Upper lobe of left lung (tissue), 6 donors: Measurements from ENCODE around the gene RHBDF2. TPM values are rescaled to one million over a fixed set of nuclear protein-coding genes. Genes with fewer than 3 reads are reported as not detected.

Source experiments
- ATAC-seq, 2 donors: fragments of 200-7000 bp; cut with Tn5 transposase; one replicate each; pipeline ENCODE4 v1.9.1; 2022; ENCODE audit warnings: mild to moderate bottlenecking in 2 of 2, moderate library complexity in 2 of 2; ENCODE audit not compliant: low FRiP score in 2 of 2
- DNase-seq, 2 donors: peaks; one replicate each; pipeline ENCODE4 v3.0.0-alpha.2; 2019 to 2020
- H3K27ac ChIP-seq, 4 donors: fragments of 200-600 bp; sonication (generic); one replicate each; pipeline ENCODE4 v1.5.1; 2016 to 2019
- H3K27me3 ChIP-seq, 4 donors: fragments of 200-600 bp; sonication (generic); one replicate each; pipeline ENCODE4 v1.5.1; 2017 to 2019
- H3K36me3 ChIP-seq, 4 donors: fragments of 200-600 bp; sonication (generic); one replicate each; pipeline ENCODE4 v1.5.1; 2016 to 2019
- H3K4me1 ChIP-seq, 4 donors: fragments of 200-600 bp; sonication (generic); one replicate each; pipeline ENCODE4 v1.5.1; 2018 to 2019
- H3K4me3 ChIP-seq, 4 donors: fragments of 200-600 bp; sonication (generic); one replicate each; pipeline ENCODE4 v1.5.1; 2017 to 2019; ENCODE audit warnings: mild to moderate bottlenecking in 2 of 4, moderate library complexity in 1 of 4
- H3K9me3 ChIP-seq, 4 donors: fragments of 200-600 bp; sonication (generic); one replicate each; pipeline ENCODE4 v1.5.1; 2018 to 2019
- CTCF ChIP-seq, 6 experiments: fragments of 450-650 bp in 4 of 6; fragments of 200-600 bp in 2 of 6; sonication (generic) in 2 of 6; IDR thresholded peaks; one replicate each; pipeline ENCODE4 v1.5.1; 2016 to 2019; ENCODE audit warnings: antibody characterized with exemption in 6 of 6
- EP300 ChIP-seq, 4 donors: sonication (generic); formaldehyde crosslinking; IDR thresholded peaks; one replicate each; pipeline ENCODE4 v1.5.1; 2017; ENCODE audit warnings: antibody characterized with exemption in 4 of 4, control low read depth in 2 of 4
- POLR2A ChIP-seq, 4 donors: fragments of 450-650 bp; IDR thresholded peaks; one replicate each; pipeline ENCODE4 v1.5.1; 2016 to 2017; ENCODE audit warnings: antibody characterized with exemption in 4 of 4, mild to moderate bottlenecking in 2 of 4
- POLR2AphosphoS5 ChIP-seq, 2 donors: sonication (generic); formaldehyde crosslinking; IDR thresholded peaks; one replicate each; pipeline ENCODE4 v1.5.1; 2017; ENCODE audit warnings: antibody characterized with exemption in 2 of 2
- WGBS, 2 donors: methylation state at CpG; one replicate each; pipeline ENCODE4 v1.1.5; 2017 to 2018; 5-methylcytosine and 5-hydroxymethylcytosine counted together
- total RNA-seq, 6 donors: library from RNA; depleted of rRNA in 4 of 6; stranded (reverse); fragments of >200 nt in 4 of 6; gene quantifications; one replicate each; pipeline versions ENCODE4 v1.1.0 to v1.2.1, GENCODE V29; 2016 to 2021
- donor health status: DM: no; HTN: no; CAD: no; lungs with moderate emphysema.
- donor health status: DM: no; HTN: yes; CAD: no; lungs with severe emphysema.

RHBDF2 gene
- total RNA-seq, 6 donors from 2014 or later = 34.3 to 137 (median 47.6) TPM

DNA sequence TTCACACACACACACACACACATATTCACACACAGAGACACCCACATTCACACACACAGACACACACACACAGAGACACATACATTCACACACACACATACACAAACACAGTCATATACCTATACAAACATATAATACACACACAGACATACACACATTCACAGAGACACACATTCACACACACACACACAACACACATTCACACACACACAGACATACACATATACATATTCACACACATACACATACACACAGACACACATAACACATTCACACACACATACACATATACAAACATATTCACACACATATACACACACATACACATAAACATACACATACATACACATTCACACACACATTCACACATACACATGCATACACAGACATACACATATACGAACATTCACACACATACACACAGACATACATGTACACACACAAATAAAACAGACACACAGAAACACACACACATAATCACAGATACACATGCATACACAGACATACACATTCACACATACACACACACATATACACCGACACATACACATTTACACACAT lies 46.5 kb upstream of the RHBDF2 start:
- DNase-seq (no peak), ATAC-seq (no peak)
- Histone ChIP-seq H3K36me3 (no peaks in the 10 kb centered on the region), H3K4me3 (no peak overlapping the region), H3K27ac (peak overlapping the region in 1 of 4 donors; percentile 44), H3K4me1 (peaks cover 45 to 79% (median 64%) of the 10 kb centered on the region in 4 donors), H3K27me3 (no peaks in the 10 kb centered on the region), H3K9me3 (no peaks in the 10 kb centered on the region)
- WGBS, 2 donors = 78 to 95% methylated on average over 2 of the region's 2 CpGs
- TF ChIP-seq CTCF (IDR thresholded peaks at IDR 0.05) = no peak
- TF ChIP-seq EP300 (IDR thresholded peaks at IDR 0.05) = no peak
- no peak for TF ChIP-seq POLR2AphosphoS5 (IDR thresholded peaks at IDR 0.05)

DNA sequence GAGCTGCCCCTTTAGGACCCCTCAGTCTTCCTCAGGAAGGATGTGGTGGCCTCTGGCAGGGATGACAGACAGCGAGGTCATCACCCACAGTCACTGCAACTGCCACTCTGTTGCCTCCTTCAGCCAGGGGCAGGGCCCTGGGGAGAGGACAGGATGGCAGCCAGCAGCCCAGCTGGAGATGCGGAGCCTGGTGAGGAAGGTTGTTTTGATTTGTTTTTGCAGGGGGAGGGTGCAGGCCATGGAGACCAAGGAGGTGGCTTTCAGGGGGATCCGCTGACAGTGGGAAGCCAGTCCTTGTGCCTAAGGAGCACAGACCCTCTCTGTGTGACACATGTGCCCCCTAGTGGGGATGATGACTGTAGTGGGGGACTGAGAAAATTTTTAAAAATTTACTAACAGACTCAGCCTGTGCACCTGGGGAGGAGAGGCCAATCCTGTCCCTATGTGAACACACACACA lies 46.0 kb upstream of the RHBDF2 start:
- peak overlapping the region; percentile 45 to 79 (median 70) for H3K27ac ChIP-seq
- H3K27me3 ChIP-seq = no peaks in the 10 kb centered on the region
- TF ChIP-seq EP300 (IDR thresholded peaks at IDR 0.05) (no peak), POLR2A (IDR thresholded peaks at IDR 0.05) (no peak), CTCF (IDR thresholded peaks at IDR 0.05) (peak; percentile 52 to 73 (median 58)), POLR2AphosphoS5 (IDR thresholded peaks at IDR 0.05) (peak in 1 of 2 donors; percentile 19)
- H3K9me3 ChIP-seq = no peaks in the 10 kb centered on the region
- DNase-seq (peak in 1 of 2 donors; percentile 52), ATAC-seq (peak; percentile 44 to 73)
- H3K4me3 ChIP-seq = no peak overlapping the region
- 44 to 49% methylated on average over 2 to 3 of the region's 3 CpGs for WGBS, 2 donors
- no peaks in the 10 kb centered on the region for H3K36me3 ChIP-seq
- H3K4me1 ChIP-seq = peaks cover 45 to 80% (median 64%) of the 10 kb centered on the region in 4 donors

GRCh38 chr17:76546556-76547182 lies 45.4 kb upstream of the RHBDF2 start:
- no peak for DNase-seq
- Histone ChIP-seq H3K36me3 (no peaks in the 10 kb centered on the region), H3K4me3 (no peak overlapping the region), H3K27me3 (no peaks in the 10 kb centered on the region), H3K27ac (peak overlapping the region; percentile 45 to 79 (median 70)), H3K9me3 (no peaks in the 10 kb centered on the region), H3K4me1 (peaks cover 45 to 77% (median 62%) of the 10 kb centered on the region in 4 donors)
- TF ChIP-seq POLR2AphosphoS5 (IDR thresholded peaks at IDR 0.05) = peak in 1 of 2 donors; percentile 31
- no peak for TF ChIP-seq POLR2A (IDR thresholded peaks at IDR 0.05)
- TF ChIP-seq EP300 (IDR thresholded peaks at IDR 0.05) = peak in 1 of 4 donors; percentile 62
- WGBS, 2 donors = 58 to 81% methylated on average over 8 to 11 of the region's 11 CpGs
- ATAC-seq = no peak

DNA sequence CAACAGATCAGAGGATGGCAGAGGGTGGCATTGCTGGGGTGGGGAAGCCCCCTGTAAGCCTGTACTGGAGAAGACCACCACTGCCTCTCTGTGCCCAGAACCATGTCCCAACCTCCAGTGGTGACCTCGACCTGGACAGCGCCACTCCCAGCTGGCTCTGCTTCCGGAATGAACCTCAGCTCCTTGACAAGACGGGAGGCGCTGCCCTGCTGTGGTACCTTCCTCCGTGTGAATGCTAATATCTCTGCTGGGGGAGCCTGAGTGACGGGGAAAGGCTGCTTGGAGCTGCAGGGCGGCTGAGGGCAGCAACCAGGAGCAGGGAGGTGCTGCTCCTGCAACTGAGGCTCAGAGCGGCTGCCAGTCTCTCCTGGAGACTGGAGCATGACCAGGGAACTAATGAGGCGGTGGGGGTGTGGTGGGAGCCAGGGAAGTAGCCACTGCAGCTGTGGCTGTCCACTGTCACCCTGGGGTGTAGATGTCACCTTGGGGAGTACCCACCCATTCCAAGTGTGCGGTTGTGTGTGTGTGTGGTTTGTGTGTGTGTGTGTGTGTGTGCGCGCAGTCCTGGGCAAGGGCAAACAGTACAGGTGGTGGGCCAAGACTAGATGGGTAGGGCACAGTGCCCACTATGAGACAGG lies 44.8 kb upstream of the RHBDF2 start:
- H3K27ac ChIP-seq = peak overlapping the region in 2 of 4 donors; percentile 31 to 79
- 58 to 72% methylated on average over 8 to 13 of the region's 13 CpGs for WGBS, 2 donors
- no peaks in the 10 kb centered on the region for H3K9me3 ChIP-seq
- H3K4me3 ChIP-seq = no peak overlapping the region
- ATAC-seq (no peak), DNase-seq (no peak)
- TF ChIP-seq CTCF (IDR thresholded peaks at IDR 0.05) (no peak), POLR2A (IDR thresholded peaks at IDR 0.05) (no peak), EP300 (IDR thresholded peaks at IDR 0.05) (no peak), POLR2AphosphoS5 (IDR thresholded peaks at IDR 0.05) (no peak)
- peaks cover 48 to 76% (median 62%) of the 10 kb centered on the region in 4 donors for H3K4me1 ChIP-seq
- no peaks in the 10 kb centered on the region for H3K36me3 ChIP-seq
- no peaks in the 10 kb centered on the region for H3K27me3 ChIP-seq
